ENCODE data around the gene NR0B1.

Gene NR0B1

GRCh38 chrX:30309139-30309571, at the start of gene NR0B1:
Gene NR0B1 (minus strand): TSS chrX:30309390. CDS start chrX:30309363, 27 bp downstream.
- DNase-seq (ENCODE audit: low read depth in 2 of 3, low spot score in 1 of 3) = no peak

- no peak for DNase-seq (ENCODE audit: low read depth in 2 of 3, low spot score in 1 of 3)
These were observed 40.8 kb upstream of the NR0B1 start for GRCh38 chrX:30349946-30350345.

- DNase-seq (ENCODE audit: low read depth in 2 of 3, low spot score in 1 of 3) = no peak
These were observed 34.0 kb upstream of the NR0B1 start for GRCh38 chrX:30343206-30343605.

- no peak for DNase-seq (ENCODE audit: low read depth in 2 of 3, low spot score in 1 of 3)
These were observed 31.6 kb upstream of the NR0B1 start for GRCh38 chrX:30340753-30341152.

GRCh38 chrX:30327762-30328161, 18.6 kb upstream of the NR0B1 start:
- no peak for DNase-seq (ENCODE audit: low read depth in 2 of 3, low spot score in 1 of 3)

GRCh38 chrX:30317308-30317707, 8.1 kb upstream of the NR0B1 start:
- no peak for DNase-seq (ENCODE audit: low read depth in 2 of 3, low spot score in 1 of 3)

GRCh38 chrX:30313322-30313721, 4.1 kb upstream of the NR0B1 start:
- no peak for DNase-seq (ENCODE audit: low read depth in 2 of 3, low spot score in 1 of 3)

- DNase-seq (ENCODE audit: low read depth in 2 of 3, low spot score in 1 of 3) = no peak
These were observed 3.7 kb upstream of the NR0B1 start for GRCh38 chrX:30312858-30313257.

- no peak for DNase-seq (ENCODE audit: low read depth in 2 of 3, low spot score in 1 of 3)
These were observed 1.4 kb upstream of the NR0B1 start for GRCh38 chrX:30310429-30311206.

GRCh38 chrX:30308263-30309138, 689 bp downstream of the NR0B1 start:
- no peak for DNase-seq (ENCODE audit: low read depth in 2 of 3, low spot score in 1 of 3)

- DNase-seq (ENCODE audit: low read depth in 2 of 3, low spot score in 1 of 3) = no peak
These were observed 1.7 kb downstream of the NR0B1 start for GRCh38 chrX:30307466-30307865.

GRCh38 chrX:30304866-30305265, 4.3 kb downstream of the NR0B1 start:
- no peak for DNase-seq (ENCODE audit: low read depth in 2 of 3, low spot score in 1 of 3)

- DNase-seq (ENCODE audit: low read depth in 2 of 3, low spot score in 1 of 3) = no peak
These were observed 6.2 kb downstream of the NR0B1 start for GRCh38 chrX:30302956-30303355.

- DNase-seq (ENCODE audit: low read depth in 2 of 3, low spot score in 1 of 3) = no peak
These were observed 7.2 kb downstream of the NR0B1 start for GRCh38 chrX:30301963-30302362.

- DNase-seq (ENCODE audit: low read depth in 2 of 3, low spot score in 1 of 3) = no peak
These were observed 8.0 kb downstream of the NR0B1 start for GRCh38 chrX:30301208-30301607.

GRCh38 chrX:30296408-30297254, 12.6 kb downstream of the NR0B1 start:
- DNase-seq (ENCODE audit: low read depth in 2 of 3, low spot score in 1 of 3) = no peak

GRCh38 chrX:30283456-30284200, 25.6 kb downstream of the NR0B1 start:
- DNase-seq (ENCODE audit: low read depth in 2 of 3, low spot score in 1 of 3) = no peak

GRCh38 chrX:30282527-30282926, 26.7 kb downstream of the NR0B1 start:
- no peak for DNase-seq (ENCODE audit: low read depth in 2 of 3, low spot score in 1 of 3)

GRCh38 chrX:30280428-30280827, 28.8 kb downstream of the NR0B1 start:
- DNase-seq (ENCODE audit: low read depth in 2 of 3, low spot score in 1 of 3) = no peak

- DNase-seq (ENCODE audit: low read depth in 2 of 3, low spot score in 1 of 3) = no peak
These were observed 30.8 kb downstream of the NR0B1 start for GRCh38 chrX:30278365-30278764.

GRCh38 chrX:30275498-30275897, 33.7 kb downstream of the NR0B1 start:
- DNase-seq (ENCODE audit: low read depth in 2 of 3, low spot score in 1 of 3) = no peak
